GM23248 (cell line): ENCODE measurements around the gene SH3RF1. TPM values are rescaled to one million over a fixed set of nuclear protein-coding genes. Genes with fewer than 3 reads are reported as not detected.

Source experiments
- DNase-seq: peaks from one replicate; pipeline ENCODE4 v3.0.0-alpha.2; 2015
- H2AFZ ChIP-seq: fragments of 200-600 bp; sonication (generic); 2 replicates; pipeline ENCODE4 v1.6.1; 2016; ENCODE audit warnings: antibody characterized with exemption
- H3F3A ChIP-seq: fragments of 200-600 bp; sonication (generic); 2 replicates; pipeline ENCODE4 v1.6.1; 2016; ENCODE audit warnings: mild to moderate bottlenecking, antibody characterized with exemption, mixed run types; ENCODE audit not compliant: insufficient read depth
- H3K27ac ChIP-seq: fragments of 200-600 bp; sonication (generic); 2 replicates; pipeline ENCODE4 v1.5.1; 2016; ENCODE audit warnings: mild to moderate bottlenecking
- H3K27me3 ChIP-seq: fragments of 200-600 bp; sonication (generic); replicated peaks from 2 replicates; pipeline ENCODE4 v1.6.1; 2016; ENCODE audit warnings: mild to moderate bottlenecking; ENCODE audit not compliant: insufficient read depth
- H3K36me3 ChIP-seq: fragments of 200-600 bp; sonication (generic); 2 replicates; pipeline ENCODE4 v1.6.1; 2016; ENCODE audit warnings: low read depth, mild to moderate bottlenecking
- H3K4me1 ChIP-seq: fragments of 200-600 bp; sonication (generic); 2 replicates; pipeline ENCODE4 v1.6.1; 2016; ENCODE audit warnings: mild to moderate bottlenecking; ENCODE audit not compliant: insufficient read depth
- H3K4me2 ChIP-seq: fragments of 200-600 bp; sonication (generic); one replicate; pipeline ENCODE4 v1.6.1; 2016; ENCODE audit warnings: mild to moderate bottlenecking; ENCODE audit not compliant: unreplicated experiment
- H3K4me3 ChIP-seq: fragments of 200-600 bp; sonication (generic); 2 replicates; pipeline ENCODE4 v1.5.1; 2016; ENCODE audit warnings: mild to moderate bottlenecking
- H3K79me2 ChIP-seq: fragments of 200-600 bp; sonication (generic); 2 replicates; pipeline ENCODE4 v1.6.1; 2016; ENCODE audit warnings: mild to moderate bottlenecking; ENCODE audit not compliant: insufficient read depth
- H3K9ac ChIP-seq: fragments of 200-600 bp; sonication (generic); 2 replicates; pipeline ENCODE4 v1.6.1; 2016; ENCODE audit warnings: mild to moderate bottlenecking
- H3K9me2 ChIP-seq: fragments of 200-600 bp; sonication (generic); 2 replicates; pipeline ENCODE4 v1.6.1; 2016; ENCODE audit warnings: mixed run types, mild to moderate bottlenecking, moderate library complexity; ENCODE audit not compliant: insufficient read depth
- H3K9me3 ChIP-seq: fragments of 200-600 bp; sonication (generic); one replicate; pipeline ENCODE4 v1.6.1; 2017; ENCODE audit warnings: low read depth
- H4K20me1 ChIP-seq: fragments of 200-600 bp; sonication (generic); 2 replicates; pipeline ENCODE4 v1.6.0; 2016; ENCODE audit not compliant: insufficient read depth
- EZH2 ChIP-seq: fragments of 200-600 bp; sonication (generic); IDR thresholded peaks from 2 replicates; pipeline ENCODE4 v1.6.1; 2018; ENCODE audit warnings: antibody characterized with exemption, mild to moderate bottlenecking; ENCODE audit not compliant: insufficient read depth, poor library complexity, severe bottlenecking
- EZH2phosphoT487 ChIP-seq: fragments of 200-600 bp; sonication (generic); IDR thresholded peaks from 2 replicates; pipeline ENCODE4 v1.6.1; 2018; ENCODE audit warnings: antibody characterized with exemption, moderate library complexity, mild to moderate bottlenecking, low read depth; ENCODE audit not compliant: insufficient read depth
- WGBS, 2 experiments: methylation state at CpG; one replicate each; pipeline ENCODE4 v1.1.6; 2015 to 2017; ENCODE audit warnings: low lambda C conversion rate in 2 of 2, low coverage in 1 of 2; ENCODE audit errors: missing lambda C conversion rate in 2 of 2; 5-methylcytosine and 5-hydroxymethylcytosine counted together
- in situ Hi-C: fragments of 300-500 bp; cut with MboI; formaldehyde crosslinking; loops from 2 replicates; pipeline ENCODE4 v1.15.0; 2020
- polyA plus RNA-seq: library from polyadenylated mRNA; unstranded; fragments of >200 nt; fragmentation: Nextera tagmentation; extraction: Ambion mirVana; gene quantifications from 2 replicates; pipeline ENCODE4 v1.2.1, GENCODE V29; 2016
- total RNA-seq: library from RNA; depleted of rRNA; stranded (reverse); fragments of >200 nt; shearing (Covaris generic); gene quantifications from 2 replicates; pipeline ENCODE4 v1.2.3, GENCODE V29; 2014

The SH3RF1 gene
- total and polyA plus RNA-seq, 2 experiments from 2014 or later, result 28.3 to 55.5 TPM

DNA sequence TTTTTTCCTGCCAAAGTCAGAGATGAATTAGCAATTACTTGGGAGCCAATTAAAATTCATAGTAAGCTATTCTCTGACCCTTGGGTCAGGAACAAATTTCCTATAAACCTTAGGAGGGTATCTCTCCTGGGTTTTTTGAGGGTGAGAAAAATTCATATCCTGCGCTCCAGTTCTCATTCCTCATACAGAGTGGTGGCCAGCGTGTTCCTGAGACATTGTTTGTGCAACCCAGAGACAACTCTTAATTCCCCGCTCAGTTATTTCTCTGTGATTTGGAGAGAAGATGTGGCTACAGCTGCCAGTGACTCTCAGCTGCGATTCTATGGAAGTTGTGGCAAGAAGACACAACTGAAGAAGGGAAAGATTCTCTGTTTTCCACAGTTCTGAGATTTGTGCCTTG is 222.8 kb downstream of the SH3RF1 start:
- no peak overlapping the region for H3K9ac ChIP-seq
- no peaks in the 10 kb centered on the region for H3K9me3 ChIP-seq
- no peak overlapping the region; the same call in 1 of the 2 replicates for H2AFZ ChIP-seq
- no peak overlapping the region for H3K4me2 ChIP-seq
- 61 to 63% methylated on average over 4 of the region's 4 CpGs for WGBS, 2 experiments
- no peaks in the 10 kb centered on the region for H3K9me2 ChIP-seq
- H3K79me2 ChIP-seq, result no peaks in the 10 kb centered on the region
- H4K20me1 ChIP-seq, result no peaks in the 10 kb centered on the region
- no peak overlapping the region for H3K27ac ChIP-seq
- in situ Hi-C loops, result no loop called here
- TF ChIP-seq EZH2phosphoT487 (no peak), EZH2 (no peak)
- no peaks in the 10 kb centered on the region for H3K27me3 ChIP-seq
- no peak for DNase-seq
- no peak overlapping the region for H3K4me3 ChIP-seq
- H3F3A ChIP-seq, result no peaks in the 10 kb centered on the region
- no peaks in the 10 kb centered on the region for H3K36me3 ChIP-seq
- H3K4me1 ChIP-seq, result no peaks in the 10 kb centered on the region

DNA sequence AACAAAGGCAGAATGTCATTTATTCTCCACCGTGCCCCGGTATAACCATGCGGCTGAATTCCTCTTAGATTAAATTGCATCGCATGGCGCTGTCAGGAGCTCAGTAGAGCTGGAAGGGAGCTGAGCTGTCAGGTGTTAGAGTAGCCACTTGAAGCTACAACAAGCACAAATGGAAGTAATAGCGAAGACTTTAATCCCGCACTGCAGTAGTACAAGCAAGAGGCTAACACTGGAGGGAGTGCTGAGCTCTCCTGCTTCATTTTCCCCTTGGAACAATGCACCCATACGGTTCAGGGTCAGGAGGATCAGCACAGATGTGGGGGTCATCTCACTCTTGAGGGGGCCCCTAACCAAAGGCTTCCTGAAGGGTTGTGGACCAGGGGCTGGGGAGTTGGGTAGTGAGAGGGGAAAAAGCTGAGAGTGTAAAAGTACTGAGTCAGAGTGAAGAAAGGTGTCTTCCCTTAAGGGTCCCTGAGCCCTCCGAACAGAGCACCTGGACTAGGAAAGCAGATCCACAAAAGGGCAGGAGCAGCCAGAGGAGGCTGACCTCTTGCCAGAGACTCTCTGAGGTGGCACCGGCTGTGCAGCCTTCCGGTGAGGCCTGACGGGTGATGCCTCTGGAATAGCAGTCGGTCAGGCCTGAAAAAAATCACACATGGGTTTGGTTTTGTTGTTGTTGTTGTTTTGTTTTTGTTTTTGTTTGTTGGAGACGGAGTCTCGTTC is 224.7 kb downstream of the SH3RF1 start:
- H3F3A ChIP-seq, result no peaks in the 10 kb centered on the region
- no peaks in the 10 kb centered on the region for H3K36me3 ChIP-seq
- H3K9me2 ChIP-seq, result no peaks in the 10 kb centered on the region
- TF ChIP-seq EZH2phosphoT487, result no peak
- TF ChIP-seq EZH2, result no peak
- H3K4me3 ChIP-seq, result no peak overlapping the region
- H3K9ac ChIP-seq, result no peak overlapping the region
- no peak for DNase-seq
- no peak overlapping the region for H3K27ac ChIP-seq
- in situ Hi-C loops, result no loop called here
- no peak overlapping the region for H2AFZ ChIP-seq
- 77 to 78% methylated on average over 15 of the region's 15 CpGs for WGBS, 2 experiments
- no peaks in the 10 kb centered on the region for H3K9me3 ChIP-seq
- H4K20me1 ChIP-seq, result no peaks in the 10 kb centered on the region
- no peaks in the 10 kb centered on the region for H3K4me1 ChIP-seq
- no peaks in the 10 kb centered on the region for H3K79me2 ChIP-seq
- H3K4me2 ChIP-seq, result no peak overlapping the region
- no peaks in the 10 kb centered on the region for H3K27me3 ChIP-seq

- no peaks in the 10 kb centered on the region for H4K20me1 ChIP-seq
- H3K9me3 ChIP-seq, result no peaks in the 10 kb centered on the region
- H3K9me2 ChIP-seq, result no peaks in the 10 kb centered on the region
- no peaks in the 10 kb centered on the region for H3K27me3 ChIP-seq
- H3K4me3 ChIP-seq, result no peak overlapping the region
- no peaks in the 10 kb centered on the region for H3K36me3 ChIP-seq
- no peak for DNase-seq
- H3K9ac ChIP-seq, result no peak overlapping the region
- 96 to 97% methylated on average over 5 of the region's 5 CpGs for WGBS, 2 experiments
- no peak overlapping the region for H2AFZ ChIP-seq
- H3K79me2 ChIP-seq, result no peaks in the 10 kb centered on the region
- H3K27ac ChIP-seq, result no peak overlapping the region
- in situ Hi-C loops, result no loop called here
- TF ChIP-seq EZH2 (no peak), EZH2phosphoT487 (no peak)
- H3K4me2 ChIP-seq, result no peak overlapping the region
- no peaks in the 10 kb centered on the region for H3F3A ChIP-seq
- no peaks in the 10 kb centered on the region for H3K4me1 ChIP-seq
Observed at GRCh38 chr4:169044714-169045447, 225.9 kb downstream of the SH3RF1 start.
